GM21528 (cell line): ENCODE measurements around the gene HAGH.
"Not testable (repeated sequence)": the region's sequence is repeated elsewhere in the genome, so short reads cannot be mapped to it uniquely, and the experiment has no call there.

Source experiments
- ATAC-seq: cut with Tn5 transposase; IDR thresholded peaks from one replicate; pipeline ENCODE4 v1.9.1; 2021; ENCODE audit warnings: mild to moderate bottlenecking, moderate library complexity; ENCODE audit not compliant: unreplicated experiment, low FRiP score

The HAGH gene

GRCh38 chr16:1815461-1815860, 11.2 kb downstream of the HAGH start:
- no peak for ATAC-seq

GRCh38 chr16:1812732-1813163, 13.9 kb downstream of the HAGH start:
- ATAC-seq = no peak

- no peak for ATAC-seq
These were observed 16.1 kb downstream of the HAGH start for GRCh38 chr16:1810536-1810935.

GRCh38 chr16:1810106-1810505, 16.5 kb downstream of the HAGH start:
- ATAC-seq = no peak

- ATAC-seq = no peak
These were observed 17.3 kb downstream of the HAGH start for GRCh38 chr16:1809281-1809801.

GRCh38 chr16:1808691-1809090, 17.9 kb downstream of the HAGH start:
- no peak for ATAC-seq

GRCh38 chr16:1807626-1808025, 19.0 kb downstream of the HAGH start:
- no peak for ATAC-seq

- no peak for ATAC-seq
These were observed 25.9 kb downstream of the HAGH start for GRCh38 chr16:1800701-1801100.

- not testable (repeated sequence) for ATAC-seq
These were observed 27.4 kb downstream of the HAGH start for GRCh38 chr16:1799263-1799662.

GRCh38 chr16:1794908-1795666, 31.5 kb downstream of the HAGH start:
- ATAC-seq = no peak

GRCh38 chr16:1794221-1794871, 32.3 kb downstream of the HAGH start:
- ATAC-seq = no peak

- ATAC-seq = no peak
These were observed 32.9 kb downstream of the HAGH start, which contains the start of gene IGFALS for GRCh38 chr16:1793578-1794220. TSS of gene IGFALS (minus strand) at chr16:1793705. CDS start at chr16:1793652, 53 bp downstream.

- ATAC-seq = no peak
These were observed 33.6 kb downstream of the HAGH start for GRCh38 chr16:1792836-1793577.

- no peak for ATAC-seq
These were observed 34.4 kb downstream of the HAGH start for GRCh38 chr16:1791943-1792812.

- ATAC-seq = no peak
These were observed 35.2 kb downstream of the HAGH start for GRCh38 chr16:1791256-1791942.

- ATAC-seq = no peak
These were observed 35.9 kb downstream of the HAGH start for GRCh38 chr16:1790611-1791255.

GRCh38 chr16:1790261-1790610, 36.4 kb downstream of the HAGH start:
- ATAC-seq = no peak

GRCh38 chr16:1789643-1790045, 37.0 kb downstream of the HAGH start:
- ATAC-seq = no peak

GRCh38 chr16:1788708-1789100, 37.9 kb downstream of the HAGH start:
- ATAC-seq = no peak
